GM12878 (cell line): Measurements from ENCODE around the gene ESPL1.

Source experiments
- CBFB ChIP-seq: IDR thresholded peaks from 2 replicates; pipeline ENCODE4 v1.6.1; 2016; ENCODE audit warnings: antibody characterized with exemption, low read depth
- EGR1 ChIP-seq, 2 experiments: IDR thresholded peaks; 1 replicate in 1 of 2; 2 replicates in 1 of 2; pipeline ENCODE4 v1.6.1; 2011 to 2012; ENCODE audit warnings: low read depth in 2 of 2, low read length in 2 of 2, borderline replicate concordance in 1 of 2, mild to moderate bottlenecking in 1 of 2, moderate library complexity in 1 of 2
- EZH2 ChIP-seq: IDR thresholded peaks from 2 replicates; pipeline ENCODE4 v1.6.1; 2012; ENCODE audit warnings: low read depth, mild to moderate bottlenecking, control low read depth, inconsistent platforms, low read length, borderline replicate concordance; ENCODE audit not compliant: control insufficient read depth
- JUND ChIP-seq: IDR thresholded peaks from 2 replicates; pipeline ENCODE4 v1.6.1; 2012; ENCODE audit warnings: low read depth, mild to moderate bottlenecking, low read length, improper control_type of control experiment, moderate library complexity
- MAX ChIP-seq: IDR thresholded peaks from 2 replicates; pipeline ENCODE4 v1.6.1; 2012; ENCODE audit warnings: low read depth, low read length, improper control_type of control experiment
- MTA2 ChIP-seq: fragments of 450-650 bp; IDR thresholded peaks from 2 replicates; pipeline ENCODE4 v1.6.1; 2016; ENCODE audit warnings: low read depth, mild to moderate bottlenecking, moderate library complexity
- PAX5 ChIP-seq: IDR thresholded peaks from 2 replicates; pipeline ENCODE4 v1.6.1; 2011; ENCODE audit warnings: low read depth, low read length, borderline replicate concordance
- POLR2A ChIP-seq: IDR thresholded peaks from 2 replicates; pipeline ENCODE4 v1.6.1; 2011; ENCODE audit warnings: low read depth, mild to moderate bottlenecking, low read length
- POLR2AphosphoS5 ChIP-seq: IDR thresholded peaks from 2 replicates; pipeline ENCODE4 v1.6.1; 2011; ENCODE audit warnings: mild to moderate bottlenecking, low read length, inconsistent platforms
- SIN3A ChIP-seq: IDR thresholded peaks from 2 replicates; pipeline ENCODE4 v1.6.1; 2012; ENCODE audit warnings: low read depth, low read length, improper control_type of control experiment
- SP1 ChIP-seq: IDR thresholded peaks from one replicate; pipeline ENCODE4 v1.6.1; 2011; ENCODE audit warnings: low read depth, low read length
- SREBF1 ChIP-seq: IDR thresholded peaks from 2 replicates; pipeline ENCODE4 v1.6.1; 2012; ENCODE audit warnings: mild to moderate bottlenecking, low read length
- TAF1 ChIP-seq: IDR thresholded peaks from 2 replicates; pipeline ENCODE4 v1.6.1; 2011; ENCODE audit warnings: mild to moderate bottlenecking, low read depth, low read length, borderline replicate concordance
- USF2 ChIP-seq: IDR thresholded peaks from 2 replicates; pipeline ENCODE4 v1.6.1; 2011; ENCODE audit warnings: low read depth, low read length, improper control_type of control experiment, borderline replicate concordance

- no peak for TF ChIP-seq SREBF1
- no peak for TF ChIP-seq MAX
- TF ChIP-seq EGR1 (IDR thresholded peaks at IDR 0.05; ENCODE audit: borderline replicate concordance in 1 of 2, low read depth in 2 of 2, low read length in 2 of 2), result no peak
- no peak for TF ChIP-seq POLR2AphosphoS5
- no peak for TF ChIP-seq PAX5
- TF ChIP-seq JUND, result no peak
- no peak for TF ChIP-seq TAF1
- no peak for TF ChIP-seq USF2
- TF ChIP-seq SP1, result no peak
- TF ChIP-seq SIN3A, result no peak
- no peak for TF ChIP-seq EZH2
- no peak for TF ChIP-seq POLR2A
- no peak for TF ChIP-seq CBFB
- TF ChIP-seq MTA2, result no peak
Measured at GRCh38 chr12:53333289-53333688, 65.2 kb downstream of the ESPL1 start.
